Stimulated activated CD4-positive, alpha-beta T cell treated with anti-CD3 and anti-CD28 coated beads, Interleukin-1b, Interleukin-23, amount 100 ng/mL, for 24 hours (primary cell): ENCODE measurements around the gene CCDC187.
A peak's percentile ranks its signal among the peaks of the same experiment; 100 is the strongest.

Experiments used
- DNase-seq, 4 experiments: peaks; one replicate each; pipeline ENCODE4 v3.0.0-alpha.2; 2020; ENCODE audit warnings: low read depth in 4 of 4, low spot score in 1 of 4

CCDC187 gene

GRCh38 chr9:136285501-136286358 lies 18.2 kb downstream of the CCDC187 start:
- no peak for DNase-seq

- no peak for DNase-seq
These were observed 18.9 kb downstream of the CCDC187 start for GRCh38 chr9:136284951-136285350.

- DNase-seq: no peak
These were observed 19.6 kb downstream of the CCDC187 start for GRCh38 chr9:136284311-136284710.

- peak; percentile 50 to 66 (median 60) for DNase-seq
These were observed 20.3 kb downstream of the CCDC187 start for GRCh38 chr9:136283291-136284235.

GRCh38 chr9:136282272-136282861 lies 21.5 kb downstream of the CCDC187 start:
- no peak for DNase-seq

- DNase-seq: no peak
These were observed 22.2 kb downstream of the CCDC187 start for GRCh38 chr9:136281421-136282271.

- DNase-seq: no peak
These were observed 23.2 kb downstream of the CCDC187 start for GRCh38 chr9:136280535-136281315.

- no peak for DNase-seq
These were observed 24.4 kb downstream of the CCDC187 start for GRCh38 chr9:136279471-136279870.

- no peak for DNase-seq
These were observed 25.0 kb downstream of the CCDC187 start for GRCh38 chr9:136278894-136279293.

- no peak for DNase-seq
These were observed 25.7 kb downstream of the CCDC187 start for GRCh38 chr9:136278221-136278620.

- DNase-seq: no peak
These were observed 26.1 kb downstream of the CCDC187 start for GRCh38 chr9:136277746-136278145.

GRCh38 chr9:136276716-136277115 lies 27.2 kb downstream of the CCDC187 start:
- DNase-seq: no peak

- no peak for DNase-seq
These were observed 28.1 kb downstream of the CCDC187 start for GRCh38 chr9:136275655-136276429.

- no peak for DNase-seq
These were observed 28.9 kb downstream of the CCDC187 start for GRCh38 chr9:136274786-136275654.

GRCh38 chr9:136273921-136274785 lies 29.7 kb downstream of the CCDC187 start:
- no peak for DNase-seq

GRCh38 chr9:136273244-136273865 lies 30.5 kb downstream of the CCDC187 start:
- no peak for DNase-seq
